K562 (cell line): ENCODE measurements around the gene ITK. TPM values are rescaled to one million over a fixed set of nuclear protein-coding genes. Genes with fewer than 3 reads are reported as not detected.

Source experiments
- BRD4 ChIP-seq: fragments of 200-600 bp; sonication (generic); IDR thresholded peaks from 2 replicates; pipeline ENCODE4 v1.6.1; 2017; ENCODE audit warnings: inconsistent platforms
- FOXM1 ChIP-seq, 2 experiments: fragments of 450-650 bp in 1 of 2; sonication (generic) in 1 of 2; formaldehyde crosslinking in 1 of 2; IDR thresholded peaks; 2 replicates each; pipeline versions ENCODE4 v1.6.1 to v1.9.0; 2017 to 2022; ENCODE audit warnings: low read depth in 2 of 2, mild to moderate bottlenecking in 2 of 2, missing genetic modification reagents in 1 of 2, moderate library complexity in 1 of 2
- GABPA ChIP-seq: fragments of 200-800 bp; sonication (Bioruptor generic); conservative IDR thresholded peaks from 2 replicates; pipeline ENCODE4 v1.6.1; 2016; ENCODE audit warnings: low read depth, missing genetic modification characterization, missing compliant biosample characterization
- GMEB1 ChIP-seq: fragments of 250-450 bp; sonication (Bioruptor Pico); IDR thresholded peaks from 2 replicates; pipeline ENCODE4 v1.4.0; 2020; ENCODE audit warnings: mild to moderate bottlenecking
- HBP1 ChIP-seq: fragments of 450-650 bp; formaldehyde crosslinking; IDR thresholded peaks from 2 replicates; pipeline ENCODE4 v1.4.0; 2022; ENCODE audit warnings: missing genetic modification characterization
- NR0B1 ChIP-seq: fragments of 450-650 bp; IDR thresholded peaks from one replicate; pipeline ENCODE4 v1.6.1; 2018; ENCODE audit warnings: mild to moderate bottlenecking, moderate library complexity; ENCODE audit not compliant: partially characterized antibody
- RFX1 ChIP-seq: fragments of 450-650 bp; IDR thresholded peaks from 2 replicates; pipeline ENCODE4 v1.6.1; 2016; ENCODE audit warnings: mild to moderate bottlenecking, moderate library complexity
- SPI1 ChIP-seq: IDR thresholded peaks from 2 replicates; pipeline ENCODE4 v1.6.1; 2011; ENCODE audit warnings: low read depth, low read length, control low read depth, borderline replicate concordance
- TAF1 ChIP-seq: IDR thresholded peaks from 2 replicates; pipeline ENCODE4 v1.6.1; 2011; ENCODE audit warnings: mild to moderate bottlenecking, low read length, moderate library complexity; ENCODE audit not compliant: insufficient read depth, control insufficient read depth, severe bottlenecking; ENCODE audit errors: extremely low read depth
- TEAD1 ChIP-seq, 2 experiments: fragments of 450-650 bp in 1 of 2; sonication (generic) in 1 of 2; formaldehyde crosslinking; IDR thresholded peaks; 2 replicates each; pipeline versions ENCODE4 v1.4.0 to v1.8.0; 2020 to 2022; ENCODE audit warnings: mild to moderate bottlenecking in 2 of 2, missing genetic modification reagents in 1 of 2
- ZBTB17 ChIP-seq: fragments of 450-650 bp; formaldehyde crosslinking; IDR thresholded peaks from 2 replicates; pipeline ENCODE4 v1.4.0; 2020; ENCODE audit warnings: mild to moderate bottlenecking
- ZNF197 ChIP-seq: fragments of 200-800 bp; sonication (Bioruptor generic); IDR thresholded peaks from 2 replicates; pipeline ENCODE4 v1.6.1; 2016; ENCODE audit warnings: low read depth, missing genetic modification characterization, missing compliant biosample characterization
- ZNF24 ChIP-seq: fragments of 450-650 bp; IDR thresholded peaks from 2 replicates; pipeline ENCODE4 v1.6.1; 2016
- ZNF695 ChIP-seq: fragments of 450-650 bp; formaldehyde crosslinking; IDR thresholded peaks from 2 replicates; pipeline ENCODE4 v1.4.0; 2020; ENCODE audit warnings: mild to moderate bottlenecking, moderate library complexity
- ZNF766 ChIP-seq: fragments of 200-800 bp; sonication (Bioruptor generic); conservative IDR thresholded peaks from 2 replicates; pipeline ENCODE4 v1.6.1; 2016; ENCODE audit warnings: missing genetic modification characterization, missing compliant biosample characterization
- polyA plus RNA-seq, 8 experiments: library from polyadenylated mRNA; depleted of rRNA in 4 of 8; stranded (reverse) in 5 of 8; unstranded in 3 of 8; fragments of >200 nt; fragmentation: Nextera tagmentation in 2 of 8; fragmentation: Illumina TruSeq in 1 of 8; extraction: Ambion mirVana in 2 of 8; extraction: Trizol in 1 of 8; gene quantifications; 2 replicates each; pipeline versions ENCODE4 v1.2.1 to v1.2.3, GENCODE V29; 2011 to 2014; ENCODE audit warnings: inconsistent platforms in 1 of 8, missing spikeins in 1 of 8
- total RNA-seq, 7 experiments: library from RNA; depleted of rRNA in 6 of 7; stranded (reverse); fragments of >200 nt in 6 of 7; fragmentation: Illumina TruSeq in 2 of 7; extraction: Trizol in 2 of 7; gene quantifications; 2 replicates each; pipeline versions ENCODE4 v1.2.1 to v1.2.3, GENCODE V29; 2011 to 2021; ENCODE audit warnings: low replicate concordance in 1 of 7
- TF ChIP-seq, protein P1 (sequence below): sonication (generic); formaldehyde crosslinking; IDR thresholded peaks from 2 replicates; pipeline ENCODE4 v1.8.1; 2022; ENCODE audit warnings: missing genetic modification reagents
- TF ChIP-seq, protein P2 (sequence below), 2 experiments: fragments of 250-450 bp in 1 of 2; fragments of 450-650 bp in 1 of 2; sonication (Bioruptor Pico) in 1 of 2; IDR thresholded peaks; 2 replicates each; pipeline versions ENCODE4 v1.6.1 to v1.8.0; 2016 to 2021; ENCODE audit warnings: mild to moderate bottlenecking in 2 of 2, moderate library complexity in 2 of 2, missing compliant biosample characterization in 1 of 2, missing genetic modification characterization in 1 of 2
- TF ChIP-seq, protein P3 (sequence below): IDR thresholded peaks from 2 replicates; pipeline ENCODE4 v1.6.1; 2011; ENCODE audit warnings: borderline replicate concordance, low read depth, mild to moderate bottlenecking, moderate library complexity, low read length; ENCODE audit not compliant: insufficient read depth, poor library complexity, severe bottlenecking

The ITK gene
- total and polyA plus RNA-seq, 9 of the 15 experiments (the other 6 are each of a cell fraction or from before 2014, with no cell fraction given), result 0.04 to 0.75 TPM; not detected in 7

GRCh38 chr5:157273131-157273556, 92.5 kb downstream of the ITK start (continued):
- TF ChIP-seq, protein P1, sequence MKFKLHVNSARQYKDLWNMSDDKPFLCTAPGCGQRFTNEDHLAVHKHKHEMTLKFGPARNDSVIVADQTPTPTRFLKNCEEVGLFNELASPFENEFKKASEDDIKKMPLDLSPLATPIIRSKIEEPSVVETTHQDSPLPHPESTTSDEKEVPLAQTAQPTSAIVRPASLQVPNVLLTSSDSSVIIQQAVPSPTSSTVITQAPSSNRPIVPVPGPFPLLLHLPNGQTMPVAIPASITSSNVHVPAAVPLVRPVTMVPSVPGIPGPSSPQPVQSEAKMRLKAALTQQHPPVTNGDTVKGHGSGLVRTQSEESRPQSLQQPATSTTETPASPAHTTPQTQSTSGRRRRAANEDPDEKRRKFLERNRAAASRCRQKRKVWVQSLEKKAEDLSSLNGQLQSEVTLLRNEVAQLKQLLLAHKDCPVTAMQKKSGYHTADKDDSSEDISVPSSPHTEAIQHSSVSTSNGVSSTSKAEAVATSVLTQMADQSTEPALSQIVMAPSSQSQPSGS (CRISPR knock-in tag), result no peak
- TF ChIP-seq ZNF766 (CRISPR knock-in tag) (0 out of 2 replicates have a peak, but pooled peaks have one; percentile 45), ZNF24 (no peak), NR0B1 (no peak), GABPA (tag) (peak; percentile 33; the same call in 1 of the 2 replicates), FOXM1 (IDR thresholded peaks at IDR 0.05; ENCODE audit: low read depth) (no peak), FOXM1 (CRISPR knock-in tag; IDR thresholded peaks at IDR 0.05; ENCODE audit: low read depth) (no peak), TEAD1 (CRISPR knock-in tag; IDR thresholded peaks at IDR 0.05) (0 out of 4 replicates have a peak, but pooled peaks of 1 of the 2 experiments have one; percentile 5), ZNF695 (no peak), ZBTB17 (CRISPR knock-in tag) (peak; percentile 71; the same call in 1 of the 2 replicates), RFX1 (no peak), BRD4 (no peak), ZNF197 (CRISPR knock-in tag) (peak; percentile 50; the same call in 1 of the 2 replicates), GMEB1 (CRISPR knock-in tag) (0 out of 2 replicates have a peak, but pooled peaks have one; percentile 17), TAF1 (no peak), HBP1 (CRISPR knock-in tag) (0 out of 2 replicates have a peak, but pooled peaks have one; percentile 2), SPI1 (peak; percentile 40; the same call in 1 of the 2 replicates)
- TF ChIP-seq, protein P2, sequence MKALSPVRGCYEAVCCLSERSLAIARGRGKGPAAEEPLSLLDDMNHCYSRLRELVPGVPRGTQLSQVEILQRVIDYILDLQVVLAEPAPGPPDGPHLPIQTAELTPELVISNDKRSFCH (CRISPR knock-in tag; IDR thresholded peaks at IDR 0.05), result no peak
- TF ChIP-seq, protein P2 (tag; IDR thresholded peaks at IDR 0.05), result no peak
- TF ChIP-seq, protein P3, sequence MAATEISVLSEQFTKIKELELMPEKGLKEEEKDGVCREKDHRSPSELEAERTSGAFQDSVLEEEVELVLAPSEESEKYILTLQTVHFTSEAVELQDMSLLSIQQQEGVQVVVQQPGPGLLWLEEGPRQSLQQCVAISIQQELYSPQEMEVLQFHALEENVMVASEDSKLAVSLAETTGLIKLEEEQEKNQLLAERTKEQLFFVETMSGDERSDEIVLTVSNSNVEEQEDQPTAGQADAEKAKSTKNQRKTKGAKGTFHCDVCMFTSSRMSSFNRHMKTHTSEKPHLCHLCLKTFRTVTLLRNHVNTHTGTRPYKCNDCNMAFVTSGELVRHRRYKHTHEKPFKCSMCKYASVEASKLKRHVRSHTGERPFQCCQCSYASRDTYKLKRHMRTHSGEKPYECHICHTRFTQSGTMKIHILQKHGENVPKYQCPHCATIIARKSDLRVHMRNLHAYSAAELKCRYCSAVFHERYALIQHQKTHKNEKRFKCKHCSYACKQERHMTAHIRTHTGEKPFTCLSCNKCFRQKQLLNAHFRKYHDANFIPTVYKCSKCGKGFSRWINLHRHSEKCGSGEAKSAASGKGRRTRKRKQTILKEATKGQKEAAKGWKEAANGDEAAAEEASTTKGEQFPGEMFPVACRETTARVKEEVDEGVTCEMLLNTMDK, result no peak
